Left hindlimb (tissue), 1 donor: ENCODE data around the gene YIPF3.
"Not testable (repeated sequence)": the region's sequence is repeated elsewhere in the genome, so short reads cannot be mapped to it uniquely, and the experiment has no call there.

ENCODE experiments used
- DNase-seq: peaks from one replicate; pipeline ENCODE4 v3.0.0-alpha.2; 2018

YIPF3 gene

GRCh38 chr6:43509142-43509983, 7.4 kb downstream of the YIPF3 start:
- no peak for DNase-seq

DNA sequence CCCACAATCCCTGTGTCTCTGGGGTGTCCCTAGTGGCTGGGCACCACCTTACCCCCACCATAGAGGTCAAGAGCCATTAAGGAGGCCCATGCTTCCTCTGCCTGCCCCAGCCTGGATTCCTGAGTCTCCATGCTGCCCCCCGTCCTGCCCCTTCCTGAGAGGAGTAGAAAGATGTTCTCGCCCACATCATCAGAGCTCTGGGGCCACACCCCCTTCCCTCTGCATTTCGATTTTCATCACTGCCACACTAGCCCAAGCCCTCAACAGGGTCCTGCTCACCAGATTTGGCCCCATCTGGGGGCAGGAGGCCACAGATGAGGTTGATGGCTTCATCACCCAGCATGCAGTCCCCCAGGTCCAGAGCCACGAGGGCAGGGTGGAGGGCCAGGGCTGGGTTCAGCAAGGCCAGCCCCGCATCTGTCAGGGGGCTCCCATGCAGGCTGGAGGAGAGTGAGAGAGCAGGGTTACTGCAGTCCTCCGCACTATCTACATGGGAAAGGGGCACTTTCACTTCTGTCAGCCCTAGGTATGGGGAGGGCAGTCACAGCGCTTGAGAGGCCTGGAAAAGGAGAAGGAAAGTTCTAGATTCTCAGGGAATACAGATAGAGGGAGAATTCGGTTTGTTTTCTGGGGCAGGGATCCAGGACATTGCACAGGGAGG, 8.1 kb downstream of the YIPF3 start:
- no peak for DNase-seq

- DNase-seq = peak; percentile 79
Measured at GRCh38 chr6:43506667-43507471, 9.9 kb downstream of the YIPF3 start.

DNA sequence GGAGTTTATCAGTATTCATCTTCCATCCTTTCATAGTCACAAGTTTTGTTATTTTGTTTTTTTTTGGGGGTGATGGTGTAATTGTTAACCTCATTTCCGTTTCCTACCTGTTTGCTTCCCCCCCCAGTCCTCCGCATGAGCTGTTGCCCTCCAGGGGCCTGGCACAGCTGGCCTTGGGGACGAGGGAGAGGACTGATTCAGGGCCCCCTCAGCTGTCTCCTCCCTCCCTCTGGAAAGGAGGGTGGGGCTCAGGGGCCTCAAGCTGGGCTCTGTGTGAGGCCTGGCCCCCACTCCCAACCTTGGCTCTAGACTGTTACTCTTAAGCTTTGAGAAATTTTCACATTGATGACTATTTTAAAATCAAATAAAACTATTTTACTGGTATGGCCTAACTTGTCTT, 10.6 kb downstream of the YIPF3 start:
- no peak for DNase-seq

DNA sequence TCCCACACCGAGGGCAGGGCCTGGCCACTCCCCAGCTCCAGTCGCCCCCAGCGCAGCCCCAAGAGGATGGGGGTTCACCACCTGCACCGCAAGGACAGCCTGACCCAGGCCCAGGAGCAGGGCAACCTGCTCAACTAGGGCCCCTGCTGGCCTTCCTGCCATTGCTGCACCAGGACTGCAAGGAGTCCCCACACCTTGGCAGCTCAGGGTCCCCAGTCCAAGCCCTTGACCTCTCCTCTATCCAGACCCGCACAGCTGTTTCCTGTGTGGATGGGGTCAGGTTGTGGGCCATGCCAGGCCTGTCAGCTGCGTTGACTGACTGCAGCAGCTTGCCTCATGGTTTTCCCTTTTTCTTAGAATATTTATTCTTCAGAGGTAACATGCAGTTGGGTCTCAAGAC, 11.0 kb downstream of the YIPF3 start:
- no peak for DNase-seq

DNA sequence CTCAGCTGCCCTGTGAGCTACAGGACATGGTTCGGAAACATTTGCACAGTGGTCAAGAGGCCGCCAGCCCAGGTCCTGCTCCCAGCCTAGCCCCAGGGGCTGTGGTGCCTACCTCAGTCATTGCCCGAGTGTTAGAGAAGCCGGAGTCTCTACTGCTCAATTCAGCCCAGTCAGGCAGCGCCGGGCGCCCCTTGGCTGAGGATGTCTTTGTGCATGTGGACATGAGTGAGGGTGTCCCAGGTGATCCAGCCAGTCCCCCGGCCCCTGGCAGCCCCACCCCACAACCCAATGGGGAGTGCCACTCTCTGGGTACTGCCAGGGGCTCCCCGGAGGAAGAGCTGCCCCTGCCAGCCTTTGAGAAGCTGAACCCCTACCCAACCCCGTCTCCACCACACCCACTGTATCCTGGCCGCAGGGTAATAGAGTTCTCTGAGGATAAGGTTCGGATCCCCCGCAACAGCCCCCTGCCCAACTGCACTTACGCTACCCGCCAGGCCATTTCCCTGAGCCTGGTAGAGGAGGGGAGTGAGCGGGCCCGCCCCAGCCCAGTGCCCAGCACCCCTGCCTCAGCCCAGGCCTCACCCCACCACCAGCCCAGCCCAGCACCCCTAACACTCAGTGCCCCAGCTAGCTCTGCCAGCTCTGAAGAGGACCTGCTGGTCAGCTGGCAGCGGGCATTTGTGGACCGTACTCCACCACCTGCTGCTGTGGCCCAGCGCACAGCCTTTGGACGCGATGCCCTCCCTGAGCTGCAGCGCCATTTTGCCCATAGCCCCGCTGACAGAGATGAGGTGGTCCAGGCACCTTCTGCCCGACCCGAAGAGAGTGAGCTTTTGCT, 11.8 kb downstream of the YIPF3 start:
- no peak for DNase-seq

- DNase-seq = no peak
Measured at GRCh38 chr6:43503443-43503842, 13.3 kb downstream of the YIPF3 start.

DNA sequence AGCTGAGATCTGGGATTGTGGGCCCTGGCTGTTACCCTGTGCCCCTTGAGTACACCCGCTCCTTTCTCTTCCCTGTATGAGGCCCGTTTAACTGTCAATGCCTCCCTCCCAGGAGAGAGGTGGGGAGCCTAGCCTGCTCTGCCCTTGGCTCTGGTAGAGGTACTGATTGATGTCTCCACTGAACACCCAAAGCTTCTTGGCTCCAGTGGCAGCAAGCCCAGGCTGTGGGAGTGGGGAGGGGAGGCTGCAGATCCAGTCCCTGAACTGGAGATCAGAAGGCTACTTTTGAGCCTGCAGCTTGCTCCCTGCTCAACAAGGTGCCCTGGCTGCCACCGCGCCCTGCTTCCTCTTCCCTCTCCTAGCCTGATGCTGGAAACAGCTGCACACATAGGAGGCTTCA, 14.1 kb downstream of the YIPF3 start:
- no peak for DNase-seq

DNA sequence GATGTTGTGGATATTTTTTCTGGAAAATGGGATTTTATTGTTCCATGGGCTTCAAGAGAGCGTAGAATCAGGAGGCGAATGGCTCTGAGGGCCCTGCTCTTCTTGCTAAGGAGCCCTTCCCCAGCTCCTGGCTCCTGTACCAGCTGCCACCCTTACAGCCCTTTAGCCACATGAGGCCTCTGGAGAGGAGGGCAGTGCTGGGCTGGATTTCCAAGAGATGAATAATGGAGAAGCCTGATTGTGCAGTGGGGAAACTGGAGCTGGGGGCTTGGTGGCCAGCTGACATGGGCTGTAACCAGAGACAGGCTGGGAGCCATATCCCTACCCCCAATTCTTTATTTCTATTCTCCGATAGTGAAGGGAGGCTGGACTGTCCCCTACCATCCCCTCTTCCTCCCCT, 15.8 kb downstream of the YIPF3 start:
- DNase-seq = no peak

DNA sequence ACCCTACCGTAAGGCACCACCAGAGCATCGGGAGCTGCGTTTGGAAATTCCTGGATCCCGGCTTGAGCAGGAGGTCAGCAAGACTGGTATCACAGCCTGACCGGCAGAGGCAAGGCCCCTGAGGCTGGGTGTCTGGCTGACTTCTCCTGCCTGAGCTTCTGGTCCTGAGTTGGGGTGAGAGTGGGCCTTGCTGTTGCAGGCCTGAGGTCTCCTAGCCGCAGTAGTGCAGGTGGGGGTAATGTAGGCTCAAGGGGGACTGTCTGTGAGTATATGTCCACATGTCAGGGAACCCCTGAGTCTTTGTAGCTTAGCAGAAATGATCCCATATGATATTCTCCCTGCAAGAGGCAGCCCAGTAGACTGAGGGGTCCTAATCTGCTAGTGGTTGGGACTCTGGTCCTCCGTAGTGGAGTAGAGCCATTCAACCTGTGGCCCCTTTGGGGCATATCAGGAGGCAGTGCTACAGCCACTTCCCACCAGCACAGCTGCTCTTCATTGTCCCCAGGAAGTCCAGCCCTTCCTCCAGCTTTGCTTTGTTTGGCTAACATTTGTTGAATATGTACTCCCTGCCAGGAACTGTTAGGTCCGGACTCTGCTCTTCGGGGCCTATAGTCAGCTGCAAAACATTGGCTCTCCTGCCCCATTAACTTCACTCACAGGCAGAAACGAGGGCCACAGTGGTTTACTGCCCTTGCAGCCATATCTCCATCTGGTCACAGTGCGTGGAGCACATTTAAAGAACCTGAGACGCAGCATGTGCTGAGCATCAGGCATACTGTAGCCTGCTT, 17.5 kb downstream of the YIPF3 start:
- DNase-seq = no peak

DNA sequence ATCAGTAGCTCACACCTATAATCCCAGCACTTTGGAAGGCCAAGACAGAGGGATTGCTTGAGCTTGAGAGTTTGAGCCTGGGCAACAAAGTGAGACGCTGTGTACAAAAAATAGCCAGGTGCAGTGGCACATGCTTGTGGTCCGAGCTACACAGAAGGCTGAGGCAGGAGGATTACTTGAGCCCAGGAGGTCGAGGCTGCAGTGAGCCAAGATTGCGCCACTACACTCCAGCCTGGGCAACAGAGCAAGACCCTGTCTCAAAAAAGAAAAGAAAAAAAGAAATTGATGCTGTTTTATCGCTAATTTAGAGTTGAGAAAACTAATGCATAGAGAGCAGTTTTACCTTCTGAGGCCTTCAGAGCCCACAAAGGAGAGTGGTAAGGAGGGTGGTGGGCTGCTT, 18.4 kb downstream of the YIPF3 start:
- DNase-seq = not testable (repeated sequence)

DNA sequence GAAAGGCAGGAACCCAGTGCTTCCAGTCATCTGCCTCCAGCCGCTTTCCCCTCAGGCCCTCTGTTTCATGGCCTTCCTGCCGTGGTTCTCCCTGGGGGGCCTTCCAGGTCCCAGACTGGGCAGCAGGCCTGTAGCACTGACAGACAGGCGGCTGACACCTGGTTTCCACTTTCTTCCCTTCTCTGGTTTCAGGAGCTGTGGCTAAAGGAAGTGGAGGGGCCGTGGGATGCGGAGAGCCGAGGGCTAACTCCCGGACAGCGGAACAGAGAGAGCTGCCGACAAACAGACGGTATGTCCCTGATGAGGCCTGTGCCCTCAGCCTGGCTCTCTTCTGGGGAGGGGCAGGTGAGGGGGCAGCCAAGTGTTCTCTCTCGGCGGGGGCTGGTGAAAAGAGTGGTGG, 19.0 kb downstream of the YIPF3 start:
- DNase-seq = no peak

DNA sequence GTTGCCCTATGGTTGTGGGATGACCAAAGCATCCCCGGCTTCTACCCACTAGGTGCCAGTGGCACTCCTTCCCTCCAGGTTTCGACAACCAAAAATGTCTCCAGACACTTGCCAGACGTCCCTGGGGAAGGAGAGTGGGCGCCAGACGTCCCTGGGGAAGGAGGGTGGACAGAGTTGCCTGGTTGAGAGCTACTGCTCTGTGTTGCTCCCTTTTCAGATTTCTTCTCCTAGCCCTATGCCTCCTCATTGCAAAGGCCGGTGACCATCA, 19.7 kb downstream of the YIPF3 start:
- DNase-seq = no peak

- DNase-seq = no peak
Measured at GRCh38 chr6:43496370-43497128, 20.2 kb downstream of the YIPF3 start.

GRCh38 chr6:43495409-43495941, 21.3 kb downstream of the YIPF3 start:
- DNase-seq = no peak

DNA sequence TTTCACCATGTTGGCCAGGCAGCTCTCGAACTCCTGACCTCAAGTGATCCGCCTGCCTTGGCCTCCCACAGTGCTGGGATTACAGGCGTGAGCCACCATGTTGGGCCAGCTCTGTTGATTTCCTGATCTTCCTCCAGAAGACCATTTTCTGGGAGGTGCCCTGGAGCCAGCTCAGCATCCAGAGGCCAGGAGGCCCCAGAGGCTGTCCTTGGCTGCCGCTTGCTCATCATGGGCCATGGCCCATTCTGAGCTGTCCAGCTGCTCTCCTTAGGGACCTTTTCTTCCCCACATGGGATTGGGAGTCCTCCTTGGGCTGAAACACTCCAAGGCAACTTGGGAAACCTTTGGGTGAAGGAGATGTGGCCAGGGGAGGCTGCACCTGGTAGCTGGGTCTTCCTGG, 22.0 kb downstream of the YIPF3 start:
- no peak for DNase-seq

GRCh38 chr6:43494321-43494720, 22.4 kb downstream of the YIPF3 start:
- DNase-seq = no peak

DNA sequence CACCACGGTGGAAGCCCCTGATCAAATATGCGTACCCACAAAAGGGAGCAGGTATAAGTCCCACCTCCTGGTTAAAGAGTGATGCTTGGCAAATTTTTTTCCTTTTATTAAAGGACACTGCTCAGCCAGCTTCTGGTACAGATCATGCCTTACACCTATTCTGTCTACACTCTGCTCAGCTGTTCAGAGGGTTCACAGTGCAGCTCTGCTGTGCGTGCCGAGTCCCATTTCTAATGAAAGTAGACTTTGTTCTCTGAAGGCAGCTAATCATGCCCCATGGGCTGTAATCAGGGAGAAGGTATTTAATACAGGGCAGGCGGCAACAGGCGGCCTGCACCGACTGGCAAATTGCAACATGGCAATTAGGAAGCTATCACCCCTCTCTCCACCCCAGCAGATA, 22.9 kb downstream of the YIPF3 start:
- no peak for DNase-seq

DNA sequence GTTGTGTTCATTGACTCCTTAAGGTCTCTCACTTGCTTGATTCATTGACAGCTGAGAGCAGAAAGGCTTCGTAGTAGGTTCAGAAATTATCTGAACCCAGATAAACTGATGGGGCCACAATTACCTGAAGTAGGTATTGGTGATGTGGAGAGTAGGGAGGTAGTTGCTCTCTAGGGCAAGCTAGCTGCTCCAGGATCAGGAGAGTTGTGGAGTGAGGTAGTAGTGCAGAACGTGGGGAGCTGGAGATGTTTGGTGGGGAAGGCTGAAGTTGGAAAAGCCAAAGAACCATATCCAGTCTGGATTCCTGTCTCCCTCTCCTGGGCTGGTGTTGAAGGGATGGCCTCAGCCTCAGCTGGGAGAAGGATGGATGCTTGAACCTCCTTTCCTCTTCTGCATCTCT, 23.5 kb downstream of the YIPF3 start:
- no peak for DNase-seq

GRCh38 chr6:43492673-43493072, 24.1 kb downstream of the YIPF3 start:
- DNase-seq = no peak
